Muscle layer of colon (tissue), 2 donors: ENCODE data around the gene KRTAP19-6.

ENCODE experiments used
- H3K27ac ChIP-seq: one replicate; pipeline ENCODE4 v1.7.0; 2013; ENCODE audit warnings: low read depth, mild to moderate bottlenecking, low read length, moderate library complexity
- H3K27me3 ChIP-seq, 2 donors: one replicate each; pipeline ENCODE4 v1.7.0; 2013; ENCODE audit warnings: low read length in 2 of 2, mild to moderate bottlenecking in 2 of 2; ENCODE audit not compliant: insufficient read depth in 2 of 2, control insufficient read depth in 1 of 2
- H3K36me3 ChIP-seq: one replicate; pipeline ENCODE4 v1.7.0; 2013; ENCODE audit warnings: mild to moderate bottlenecking, low read length; ENCODE audit not compliant: insufficient read depth
- H3K4me1 ChIP-seq: one replicate; pipeline ENCODE4 v1.7.0; 2013; ENCODE audit warnings: mild to moderate bottlenecking, low read length; ENCODE audit not compliant: insufficient read depth
- H3K4me3 ChIP-seq, 2 donors: one replicate each; pipeline ENCODE4 v1.7.0; 2013; ENCODE audit warnings: low read length in 2 of 2, low read depth in 1 of 2, mild to moderate bottlenecking in 1 of 2, moderate library complexity in 1 of 2
- H3K9ac ChIP-seq: one replicate; pipeline ENCODE4 v1.7.0; 2013; ENCODE audit warnings: low read length
- H3K9me3 ChIP-seq: one replicate; pipeline ENCODE4 v1.7.0; 2013; ENCODE audit warnings: mild to moderate bottlenecking, low read length
- donor health status: abdominal sarcoma.
- donor health status: Adenocarcinoma of cecum.

The KRTAP19-6 gene

GRCh38 chr21:30541764-30542163 is at the start of gene KRTAP19-6:
TSS of gene KRTAP19-6 (minus strand) at chr21:30541864. CDS start at chr21:30541833, 31 bp downstream.
- Histone ChIP-seq H3K9ac (no peak within 1 kb of the TSS), H3K36me3 (no peaks in the 10 kb centered on the region), H3K4me3 (no peak within 1 kb of the TSS), H3K27ac (no peak within 1 kb of the TSS), H3K4me1 (no peaks in the 10 kb centered on the region), H3K9me3 (no peaks in the 10 kb centered on the region), H3K27me3 (no peaks in the 10 kb centered on the region)

- no peaks in the 10 kb centered on the region for H3K36me3 ChIP-seq
- no peak within 1 kb of the TSS for H3K4me3 ChIP-seq
- H3K9me3 ChIP-seq: no peaks in the 10 kb centered on the region
- no peak within 1 kb of the TSS for H3K9ac ChIP-seq
- H3K4me1 ChIP-seq: no peaks in the 10 kb centered on the region
- no peaks in the 10 kb centered on the region for H3K27me3 ChIP-seq
- H3K27ac ChIP-seq: no peak within 1 kb of the TSS
Measured at GRCh38 chr21:30590297-30590696, 48.6 kb upstream of the KRTAP19-6 start, which contains the start of gene KRTAP22-2. TSS of gene KRTAP22-2 (minus strand) at chr21:30590397.

- Histone ChIP-seq H3K27ac (no peak overlapping the region), H3K36me3 (no peaks in the 10 kb centered on the region), H3K4me1 (no peaks in the 10 kb centered on the region), H3K9ac (no peak overlapping the region), H3K4me3 (no peak overlapping the region), H3K9me3 (no peaks in the 10 kb centered on the region), H3K27me3 (no peaks in the 10 kb centered on the region)
Measured at GRCh38 chr21:30582870-30583269, 41.2 kb upstream of the KRTAP19-6 start.

- Histone ChIP-seq H3K27me3 (no peaks in the 10 kb centered on the region), H3K9me3 (no peaks in the 10 kb centered on the region), H3K27ac (no peak overlapping the region), H3K36me3 (no peaks in the 10 kb centered on the region), H3K9ac (no peak overlapping the region), H3K4me3 (no peak overlapping the region), H3K4me1 (no peaks in the 10 kb centered on the region)
Measured at GRCh38 chr21:30580132-30580531, 38.5 kb upstream of the KRTAP19-6 start.

GRCh38 chr21:30579346-30579745 is 37.7 kb upstream of the KRTAP19-6 start:
- no peak overlapping the region for H3K27ac ChIP-seq
- H3K9me3 ChIP-seq: no peaks in the 10 kb centered on the region
- H3K4me3 ChIP-seq: no peak overlapping the region
- H3K36me3 ChIP-seq: no peaks in the 10 kb centered on the region
- H3K4me1 ChIP-seq: no peaks in the 10 kb centered on the region
- no peaks in the 10 kb centered on the region for H3K27me3 ChIP-seq
- no peak overlapping the region for H3K9ac ChIP-seq

- H3K4me3 ChIP-seq: no peak overlapping the region
- H3K27me3 ChIP-seq: no peaks in the 10 kb centered on the region
- no peaks in the 10 kb centered on the region for H3K36me3 ChIP-seq
- no peaks in the 10 kb centered on the region for H3K4me1 ChIP-seq
- no peak overlapping the region for H3K27ac ChIP-seq
- no peaks in the 10 kb centered on the region for H3K9me3 ChIP-seq
- no peak overlapping the region for H3K9ac ChIP-seq
Measured at GRCh38 chr21:30577766-30578165, 36.1 kb upstream of the KRTAP19-6 start.

GRCh38 chr21:30567617-30568016 is 26.0 kb upstream of the KRTAP19-6 start:
- H3K9ac ChIP-seq: no peak overlapping the region

GRCh38 chr21:30563630-30564029 is 22.0 kb upstream of the KRTAP19-6 start:
- H3K36me3 ChIP-seq: no peaks in the 10 kb centered on the region
- H3K9ac ChIP-seq: no peak overlapping the region
- no peaks in the 10 kb centered on the region for H3K9me3 ChIP-seq
- no peaks in the 10 kb centered on the region for H3K27me3 ChIP-seq
- H3K4me1 ChIP-seq: no peaks in the 10 kb centered on the region
- H3K27ac ChIP-seq: no peak overlapping the region
- no peak overlapping the region for H3K4me3 ChIP-seq

More at GRCh38 chr21:30567617-30568016, 26.0 kb upstream of the KRTAP19-6 start:
- H3K27ac ChIP-seq: no peak overlapping the region
- no peaks in the 10 kb centered on the region for H3K27me3 ChIP-seq
- no peaks in the 10 kb centered on the region for H3K4me1 ChIP-seq
- no peak overlapping the region for H3K4me3 ChIP-seq
- H3K9me3 ChIP-seq: no peaks in the 10 kb centered on the region
- H3K36me3 ChIP-seq: no peaks in the 10 kb centered on the region

- H3K4me1 ChIP-seq: no peaks in the 10 kb centered on the region
- no peak overlapping the region for H3K27ac ChIP-seq
Measured at GRCh38 chr21:30563072-30563471, 21.4 kb upstream of the KRTAP19-6 start.

GRCh38 chr21:30561957-30562356 is 20.3 kb upstream of the KRTAP19-6 start:
- no peak overlapping the region for H3K27ac ChIP-seq
- no peak overlapping the region for H3K4me3 ChIP-seq
- H3K9me3 ChIP-seq: no peaks in the 10 kb centered on the region
- no peaks in the 10 kb centered on the region for H3K4me1 ChIP-seq
- no peaks in the 10 kb centered on the region for H3K36me3 ChIP-seq
- no peak overlapping the region for H3K9ac ChIP-seq
- H3K27me3 ChIP-seq: no peaks in the 10 kb centered on the region

More at GRCh38 chr21:30563072-30563471, 21.4 kb upstream of the KRTAP19-6 start:
- Histone ChIP-seq H3K36me3 (no peaks in the 10 kb centered on the region), H3K27me3 (no peaks in the 10 kb centered on the region), H3K9ac (no peak overlapping the region), H3K9me3 (no peaks in the 10 kb centered on the region), H3K4me3 (no peak overlapping the region)

GRCh38 chr21:30561264-30561895 is 19.7 kb upstream of the KRTAP19-6 start, which contains the start of gene KRTAP19-7:
TSS of gene KRTAP19-7 (minus strand) at chr21:30561314. CDS start at chr21:30561289, 25 bp downstream.
- no peaks in the 10 kb centered on the region for H3K36me3 ChIP-seq
- no peak within 1 kb of the TSS for H3K4me3 ChIP-seq
- H3K9me3 ChIP-seq: no peaks in the 10 kb centered on the region
- no peaks in the 10 kb centered on the region for H3K27me3 ChIP-seq
- H3K4me1 ChIP-seq: no peaks in the 10 kb centered on the region
- H3K27ac ChIP-seq: no peak within 1 kb of the TSS
- no peak within 1 kb of the TSS for H3K9ac ChIP-seq

GRCh38 chr21:30555095-30555494 is 13.4 kb upstream of the KRTAP19-6 start:
- no peaks in the 10 kb centered on the region for H3K9me3 ChIP-seq
- no peaks in the 10 kb centered on the region for H3K27me3 ChIP-seq
- no peaks in the 10 kb centered on the region for H3K4me1 ChIP-seq
- no peak overlapping the region for H3K27ac ChIP-seq
- no peak overlapping the region for H3K9ac ChIP-seq
- no peaks in the 10 kb centered on the region for H3K36me3 ChIP-seq
- H3K4me3 ChIP-seq: no peak overlapping the region
